Raji (cell line): ENCODE results near the gene G6PD.

Experiments
- POLR2A ChIP-seq: IDR thresholded peaks from 2 replicates; pipeline ENCODE4 v1.6.1; 2011; ENCODE audit warnings: low read depth, low read length, control low read depth; ENCODE audit not compliant: insufficient read depth

G6PD gene

GRCh38 chrX:154490414-154491083 lies 56.1 kb downstream of the G6PD start, which contains the start of gene SLC10A3:
SLC10A3 (minus strand) TSS chrX:154490629; CDS start chrX:154488940, 1,689 bp downstream.
- peak; percentile 85 for TF ChIP-seq POLR2A

- TF ChIP-seq POLR2A: no peak
These were observed 56.6 kb downstream of the G6PD start for GRCh38 chrX:154490021-154490413.

- no peak for TF ChIP-seq POLR2A
These were observed 57.5 kb downstream of the G6PD start for GRCh38 chrX:154489182-154489581.

GRCh38 chrX:154488336-154489075 lies 58.1 kb downstream of the G6PD start:
- no peak for TF ChIP-seq POLR2A

GRCh38 chrX:154487518-154488290 lies 58.9 kb downstream of the G6PD start:
- no peak for TF ChIP-seq POLR2A

GRCh38 chrX:154486396-154487207 lies 60.0 kb downstream of the G6PD start, which contains the start of gene UBL4A:
UBL4A (minus strand) TSS chrX:154486615; CDS start chrX:154486584, 31 bp downstream.
- TF ChIP-seq POLR2A: peak; percentile 60

GRCh38 chrX:154486052-154486395 lies 60.6 kb downstream of the G6PD start:
- no peak for TF ChIP-seq POLR2A

GRCh38 chrX:154485150-154486051 lies 61.2 kb downstream of the G6PD start:
- TF ChIP-seq POLR2A: no peak

- no peak for TF ChIP-seq POLR2A
These were observed 62.1 kb downstream of the G6PD start for GRCh38 chrX:154484255-154485149.

- TF ChIP-seq POLR2A: 0 out of 2 replicates have a peak, but pooled peaks have one; percentile 26
These were observed 63.3 kb downstream of the G6PD start for GRCh38 chrX:154483325-154483724.

- no peak for TF ChIP-seq POLR2A
These were observed 63.9 kb downstream of the G6PD start for GRCh38 chrX:154482786-154483185.

- no peak for TF ChIP-seq POLR2A
These were observed 64.6 kb downstream of the G6PD start for GRCh38 chrX:154481911-154482601.
